Progenitor cell of endocrine pancreas (in vitro differentiated cells): ENCODE results near the gene SLC17A8. TPM values are rescaled to one million over a fixed set of nuclear protein-coding genes. Genes with fewer than 3 reads are reported as not detected.

Experiments
- DNase-seq: peaks from one replicate; pipeline ENCODE4 v3.0.0; 2021; ENCODE audit warnings: low spot score; ENCODE audit not compliant: unreplicated experiment
- H3K27ac Mint-ChIP-seq: 2 replicates; pipeline ENCODE4 v1.8.0; 2021; ENCODE audit warnings: mild to moderate bottlenecking, moderate library complexity, mixed read lengths
- H3K27me3 Mint-ChIP-seq: 2 replicates; pipeline ENCODE4 v1.8.0; 2021; ENCODE audit warnings: mixed read lengths
- H3K36me3 Mint-ChIP-seq: 2 replicates; pipeline ENCODE4 v1.8.0; 2022; ENCODE audit warnings: mixed read lengths; ENCODE audit not compliant: insufficient read depth
- H3K4me1 Mint-ChIP-seq: 2 replicates; pipeline ENCODE4 v1.8.0; 2021; ENCODE audit warnings: low read depth, mixed read lengths
- H3K4me3 Mint-ChIP-seq: 2 replicates; pipeline ENCODE4 v1.8.0; 2021; ENCODE audit warnings: low read depth, mild to moderate bottlenecking, moderate library complexity, mixed read lengths
- H3K9me3 Mint-ChIP-seq: 2 replicates; pipeline ENCODE4 v1.8.0; 2021; ENCODE audit warnings: low read depth, mixed read lengths
- CTCF ChIP-seq: fragments of 200-600 bp; sonication (generic); IDR thresholded peaks from one replicate; pipeline ENCODE4 v1.5.0; 2021; ENCODE audit warnings: antibody characterized with exemption, mild to moderate bottlenecking; ENCODE audit not compliant: unreplicated experiment
- total RNA-seq: library from RNA; stranded (reverse); gene quantifications from 2 replicates; pipeline ENCODE4 v1.2.1, GENCODE V29; 2021

The SLC17A8 gene
- total RNA-seq, 1 donor from 2014 or later, result 1.5 TPM

- H3K4me1 Mint-ChIP-seq, result peaks cover 15% of the 10 kb centered on the region
- H3K36me3 Mint-ChIP-seq, result no peaks in the 10 kb centered on the region
- no peak for DNase-seq
- no peak overlapping the region for H3K27ac Mint-ChIP-seq
- no peaks in the 10 kb centered on the region for H3K27me3 Mint-ChIP-seq
- TF ChIP-seq CTCF, result no peak
- H3K9me3 Mint-ChIP-seq, result no peaks in the 10 kb centered on the region
- no peak overlapping the region for H3K4me3 Mint-ChIP-seq
Observed at GRCh38 chr12:100463661-100464060, 106.8 kb downstream of the SLC17A8 start.

GRCh38 chr12:100464529-100464928 lies 107.7 kb downstream of the SLC17A8 start:
- no peaks in the 10 kb centered on the region for H3K27me3 Mint-ChIP-seq
- H3K27ac Mint-ChIP-seq, result no peak overlapping the region
- H3K4me3 Mint-ChIP-seq, result no peak overlapping the region
- H3K9me3 Mint-ChIP-seq, result no peaks in the 10 kb centered on the region
- DNase-seq, result no peak
- no peak for TF ChIP-seq CTCF
- no peaks in the 10 kb centered on the region for H3K36me3 Mint-ChIP-seq
- peaks cover 18% of the 10 kb centered on the region for H3K4me1 Mint-ChIP-seq

- Mint-ChIP-seq H3K27me3 (no peaks in the 10 kb centered on the region), H3K36me3 (no peaks in the 10 kb centered on the region), H3K4me1 (peaks cover 17% of the 10 kb centered on the region), H3K4me3 (no peak overlapping the region), H3K9me3 (peaks cover 3% of the 10 kb centered on the region), H3K27ac (peak overlapping the region; percentile 58)
- DNase-seq, result no peak
- TF ChIP-seq CTCF, result no peak
Observed at GRCh38 chr12:100468126-100468525, 111.3 kb downstream of the SLC17A8 start.

Other genes with a start within 250 kb of the SLC17A8 start
- gene BLTP3B, start 214.2 kb upstream of the SLC17A8 start, total RNA-seq, result 22.7 and 23.6 TPM in 2 replicates
- gene ACTR6, start 156.3 kb upstream of the SLC17A8 start, total RNA-seq, result 22.0 and 29.7 TPM in 2 replicates
- gene DEPDC4, start 90.0 kb upstream of the SLC17A8 start, total RNA-seq, result 3.9 and 4.3 TPM in 2 replicates
- 68.2 and 73.3 TPM in 2 replicates for gene SCYL2, start 89.9 kb upstream of the SLC17A8 start, total RNA-seq
- not detected in 2 replicates for gene NR1H4, start 116.8 kb downstream of the SLC17A8 start, total RNA-seq
- 55.1 and 56.8 TPM in 2 replicates for gene GAS2L3, start 216.6 kb downstream of the SLC17A8 start, total RNA-seq